GM10248 (cell line): ENCODE data around the gene NDUFS7.

Source experiments
- CTCF ChIA-PET: fragments of 300-600 bp; sonication (Branson Sonifier 250); formaldehyde crosslinking; extraction: SDS; loops from one replicate; lab custom pipeline; 2021; ENCODE audit warnings: antibody characterized with exemption; lab: Yijun Ruan, JAX
- POLR2A ChIA-PET: fragments of 350-650 bp; sonication (Branson Sonifier 250); formaldehyde crosslinking; extraction: SDS; loops from one replicate; lab custom pipeline; 2020; ENCODE audit warnings: antibody characterized with exemption; lab: Yijun Ruan, JAX
- DNase-seq: peaks from one replicate; pipeline ENCODE4 v3.0.0; 2012; ENCODE audit errors: extremely low spot score
- TF ChIP-seq, protein P1 (sequence below): IDR thresholded peaks from 2 replicates; pipeline ENCODE4 v1.5.1; 2012; ENCODE audit warnings: mild to moderate bottlenecking, low read depth; ENCODE audit errors: extremely low read depth, missing control alignments, control extremely low read depth

The NDUFS7 gene

DNA sequence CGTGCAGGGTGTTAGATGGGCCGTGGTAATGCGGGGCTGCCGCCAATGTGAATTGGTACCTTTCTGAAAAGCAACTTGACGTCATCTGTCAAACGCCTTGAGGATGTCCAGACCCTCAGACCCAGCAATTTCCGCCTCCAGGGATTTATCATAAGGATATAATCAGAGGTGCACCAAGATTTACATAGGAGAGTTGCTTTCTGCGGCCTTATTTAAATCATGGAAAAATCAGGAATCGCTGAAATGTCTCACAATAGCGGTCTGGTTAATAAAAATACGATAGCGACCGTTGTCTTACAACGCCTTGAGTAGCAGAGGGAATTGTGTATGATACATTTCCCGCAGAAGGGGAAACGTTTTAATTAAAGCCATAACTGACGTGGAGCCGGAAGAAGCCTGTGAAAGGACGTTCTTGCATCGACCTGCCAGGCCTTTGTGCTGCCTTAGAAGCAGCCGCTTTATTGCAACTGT, 32.3 kb upstream of the NDUFS7 start:
- ChIA-PET POLR2A (no interaction called here), CTCF (no interaction called here)
- TF ChIP-seq, protein P1, sequence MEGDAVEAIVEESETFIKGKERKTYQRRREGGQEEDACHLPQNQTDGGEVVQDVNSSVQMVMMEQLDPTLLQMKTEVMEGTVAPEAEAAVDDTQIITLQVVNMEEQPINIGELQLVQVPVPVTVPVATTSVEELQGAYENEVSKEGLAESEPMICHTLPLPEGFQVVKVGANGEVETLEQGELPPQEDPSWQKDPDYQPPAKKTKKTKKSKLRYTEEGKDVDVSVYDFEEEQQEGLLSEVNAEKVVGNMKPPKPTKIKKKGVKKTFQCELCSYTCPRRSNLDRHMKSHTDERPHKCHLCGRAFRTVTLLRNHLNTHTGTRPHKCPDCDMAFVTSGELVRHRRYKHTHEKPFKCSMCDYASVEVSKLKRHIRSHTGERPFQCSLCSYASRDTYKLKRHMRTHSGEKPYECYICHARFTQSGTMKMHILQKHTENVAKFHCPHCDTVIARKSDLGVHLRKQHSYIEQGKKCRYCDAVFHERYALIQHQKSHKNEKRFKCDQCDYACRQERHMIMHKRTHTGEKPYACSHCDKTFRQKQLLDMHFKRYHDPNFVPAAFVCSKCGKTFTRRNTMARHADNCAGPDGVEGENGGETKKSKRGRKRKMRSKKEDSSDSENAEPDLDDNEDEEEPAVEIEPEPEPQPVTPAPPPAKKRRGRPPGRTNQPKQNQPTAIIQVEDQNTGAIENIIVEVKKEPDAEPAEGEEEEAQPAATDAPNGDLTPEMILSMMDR = no peak
- no peak for DNase-seq

DNA sequence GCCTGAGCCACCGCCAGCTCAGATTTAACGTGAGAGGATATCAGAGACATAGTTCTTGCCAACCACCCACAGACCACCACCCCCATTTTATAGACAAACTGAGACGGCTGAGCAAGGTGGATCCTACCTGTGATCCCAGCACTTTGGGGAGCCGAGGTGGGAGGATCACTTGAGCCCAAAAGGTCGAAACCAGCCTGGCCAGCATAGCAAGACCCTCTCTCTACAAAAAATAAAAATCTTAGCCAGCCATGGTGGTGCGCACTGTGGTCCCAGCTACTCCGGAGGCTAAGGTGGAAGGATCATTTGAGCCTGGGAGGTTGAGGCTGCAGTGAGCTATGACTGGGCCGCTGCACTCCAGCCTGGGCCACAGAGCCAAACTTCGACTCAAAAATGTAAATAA, 30.6 kb upstream of the NDUFS7 start:
- DNase-seq = no peak
- POLR2A ChIA-PET = no interaction called here
- CTCF ChIA-PET = interaction anchor here (1.1 to 1.6 kb wide), 4 partner anchors 36 to 73 kb away, joined by 3 read pairs; no protein-coding TSS in a partner anchor
- TF ChIP-seq, protein P1 = no peak

DNA sequence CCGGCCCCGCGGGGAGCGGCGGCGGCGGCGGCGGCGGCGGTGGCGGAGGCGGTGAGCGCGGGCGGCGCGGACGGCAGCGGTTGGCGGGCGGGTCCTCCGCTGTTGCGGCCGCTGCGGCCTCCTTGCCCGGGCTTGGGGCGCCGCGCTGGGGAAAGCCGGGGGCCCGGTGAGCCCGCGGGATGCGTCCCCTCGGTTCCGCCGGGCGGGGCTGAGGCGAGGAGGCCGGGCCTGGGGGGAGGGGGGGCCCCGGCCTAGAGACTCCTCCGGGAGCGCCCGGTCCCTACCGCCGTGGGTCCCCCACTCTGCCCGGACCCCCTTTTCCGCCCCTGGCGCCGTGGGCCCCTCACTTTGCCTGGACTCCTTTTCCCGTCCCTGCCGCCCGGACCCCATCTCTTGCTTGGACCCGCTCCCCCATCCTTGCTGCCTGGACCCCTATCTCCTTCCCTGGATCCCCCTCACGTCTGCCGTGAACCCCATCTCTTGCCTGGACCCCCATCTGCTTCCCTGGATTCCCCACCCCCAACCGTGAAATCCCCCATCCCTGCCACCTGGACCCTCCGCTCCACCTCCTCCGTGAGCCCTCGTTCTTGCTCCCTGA, 28.6 kb upstream of the NDUFS7 start:
- ChIA-PET CTCF (interaction anchor here (1.2 to 1.6 kb wide), 5 partner anchors 9 to 111 kb away, joined by 3 to 7 read pairs (median 4); no protein-coding TSS in a partner anchor), POLR2A (interaction anchor here (1.2 kb wide), 1 partner anchor 81 kb away, joined by 5 read pairs; no protein-coding TSS in a partner anchor)
- DNase-seq = peak; percentile 81
- TF ChIP-seq, protein P1 = no peak

DNA sequence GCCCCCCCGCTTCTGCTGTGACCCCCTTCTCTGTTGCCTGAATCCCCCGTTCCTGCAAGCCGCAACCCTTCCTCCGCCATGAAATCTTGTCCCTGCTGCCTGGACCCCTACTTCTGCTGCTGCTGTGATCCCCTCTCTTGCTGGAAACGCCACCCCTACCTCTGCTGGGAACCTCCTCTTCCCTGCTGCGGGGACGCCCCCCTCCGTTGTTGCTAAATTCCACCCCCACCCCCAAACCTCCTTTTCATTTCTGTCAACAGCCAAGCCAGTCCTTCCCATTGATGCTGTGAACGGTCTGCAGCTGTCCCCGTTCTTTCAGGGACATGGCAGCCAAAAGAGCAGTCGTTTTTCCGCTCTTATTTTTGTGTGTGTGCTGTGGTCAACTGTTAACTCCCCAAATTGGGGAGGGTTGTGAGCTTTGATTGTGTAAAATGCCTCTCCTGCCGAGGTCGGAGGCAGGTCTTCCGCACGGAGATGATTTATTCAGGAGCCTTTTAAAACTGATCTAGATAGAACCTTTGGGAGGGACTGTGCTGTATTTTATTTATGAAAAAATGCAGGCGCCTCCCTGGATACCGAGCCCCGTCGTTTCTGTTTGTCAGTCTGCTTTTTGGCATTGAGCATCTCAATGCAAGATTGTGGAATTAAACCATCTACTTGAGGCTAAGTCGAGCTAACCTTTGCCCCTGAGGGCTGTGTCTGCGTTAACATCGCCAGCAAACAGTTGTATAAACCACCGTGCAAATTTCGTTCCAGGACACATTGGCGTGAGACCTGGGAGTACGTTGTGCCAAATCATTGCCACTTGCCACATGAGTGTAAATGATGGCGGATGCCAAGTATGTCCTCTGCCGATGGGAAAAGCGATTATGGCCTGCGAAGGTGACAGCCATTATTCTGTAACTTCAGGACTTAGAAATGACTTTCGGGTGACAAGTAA, 27.9 kb upstream of the NDUFS7 start:
- TF ChIP-seq, protein P1 = no peak
- POLR2A ChIA-PET = interaction anchor here (0.6 to 0.7 kb wide), 2 partner anchors 47 to 224 kb away, joined by 7 to 8 read pairs; no protein-coding TSS in a partner anchor
- DNase-seq = peak; percentile 42
- CTCF ChIA-PET = interaction anchor here (0.9 kb wide), 1 partner anchor 76 kb away, joined by 3 read pairs; no protein-coding TSS in a partner anchor

DNA sequence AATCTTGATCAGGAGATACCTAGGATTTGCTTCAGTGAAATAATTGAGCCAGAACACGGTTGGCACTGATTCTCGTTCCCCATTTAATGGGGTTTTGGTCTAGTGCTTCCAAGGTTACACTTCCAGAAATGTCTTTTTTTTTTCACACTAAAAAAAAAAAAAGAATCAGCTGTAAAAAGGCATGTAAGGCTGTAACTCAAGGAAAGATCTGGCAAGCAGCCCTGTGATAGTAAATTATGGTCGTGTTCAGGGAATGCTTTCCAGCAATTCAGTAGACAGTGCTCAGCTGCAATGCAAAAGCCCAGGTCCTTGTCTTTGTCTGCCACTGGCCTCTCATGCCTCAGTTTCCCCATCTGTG, 27.2 kb upstream of the NDUFS7 start:
- POLR2A ChIA-PET = no interaction called here
- CTCF ChIA-PET = interaction anchor here (0.9 kb wide), 1 partner anchor 77 kb away, joined by 3 read pairs; no protein-coding TSS in a partner anchor
- TF ChIP-seq, protein P1 = no peak
- no peak for DNase-seq

DNA sequence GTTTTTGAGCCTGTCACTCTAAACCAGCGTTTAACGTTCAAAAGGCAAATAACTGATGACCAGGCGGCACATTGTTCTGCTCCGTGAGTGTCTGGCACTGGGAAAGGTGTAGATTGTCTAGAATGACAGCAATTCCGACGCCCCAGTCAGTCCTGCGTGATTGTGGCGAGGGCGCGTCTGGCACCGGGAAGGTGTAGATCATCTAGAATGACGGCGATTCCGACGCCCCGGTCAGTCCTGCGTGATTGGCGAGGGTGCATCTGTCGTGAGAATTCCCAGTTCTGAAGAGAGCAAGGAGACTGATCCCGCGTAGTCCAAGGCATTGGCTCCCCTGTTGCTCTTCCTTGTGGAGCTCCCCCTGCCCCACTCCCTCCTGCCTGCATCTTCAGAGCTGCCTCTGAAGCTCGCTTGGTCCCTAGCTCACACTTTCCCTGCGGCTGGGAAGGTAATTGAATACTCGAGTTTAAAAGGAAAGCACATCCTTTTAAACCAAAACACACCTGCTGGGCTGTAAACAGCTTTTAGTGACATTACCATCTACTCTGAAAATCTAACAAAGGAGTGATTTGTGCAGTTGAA, 26.1 kb upstream of the NDUFS7 start:
- TF ChIP-seq, protein P1 = no peak
- POLR2A ChIA-PET = no interaction called here
- DNase-seq = no peak
- CTCF ChIA-PET = interaction anchor here (0.7 to 1.6 kb wide), 3 partner anchors 14 to 78 kb away, joined by 4 to 5 read pairs (median 4); no protein-coding TSS in a partner anchor
